Activated CD8-positive, alpha-beta memory T cell treated with anti-CD3 and anti-CD28 coated beads for 4 hours (primary cell): ENCODE data around the gene POLE4.

Source experiments
- DNase-seq, 2 donors: peaks; one replicate each; pipeline ENCODE4 v3.0.0-alpha.2; 2020; ENCODE audit warnings: low read depth in 2 of 2

The POLE4 gene

DNA sequence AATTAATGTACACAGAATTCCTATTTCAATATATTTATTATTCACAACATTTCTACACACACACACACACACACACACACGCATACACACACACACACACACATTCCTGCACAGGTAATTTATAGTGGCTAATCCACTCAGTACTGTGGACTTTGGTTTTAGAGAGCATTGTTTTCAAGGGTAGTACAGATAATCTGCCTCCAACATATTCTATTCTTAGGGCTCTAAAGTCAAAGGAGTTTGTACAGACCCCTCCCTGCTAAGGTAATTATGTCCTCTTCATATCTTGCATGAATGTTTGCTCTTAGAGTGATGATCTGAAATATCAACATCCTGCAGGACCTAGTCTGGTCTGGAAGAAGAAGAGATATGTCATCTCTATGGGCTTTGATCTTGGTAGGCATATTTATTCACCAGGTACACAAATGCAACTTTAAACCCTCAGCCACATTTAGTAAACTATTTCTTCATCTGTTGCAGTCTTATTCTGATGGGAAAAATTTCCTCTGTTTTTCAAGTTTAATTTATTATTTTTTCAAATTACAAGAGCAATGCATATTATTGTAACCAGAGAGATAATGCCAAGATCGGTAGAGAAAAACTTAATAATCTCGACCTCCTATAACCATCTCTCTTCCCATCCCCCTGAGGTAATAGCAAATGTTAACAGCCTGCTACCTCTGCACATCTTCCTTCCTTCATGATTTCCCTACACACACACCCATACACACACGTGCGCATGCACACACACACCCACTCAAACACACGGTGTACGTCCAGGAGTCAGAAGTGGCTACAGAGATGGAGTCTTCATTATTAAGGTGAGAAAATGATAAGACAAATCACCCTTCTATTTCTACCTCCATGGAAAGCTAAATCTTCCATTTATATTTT lies 18.3 kb upstream of the POLE4 start:
- no peak for DNase-seq

DNA sequence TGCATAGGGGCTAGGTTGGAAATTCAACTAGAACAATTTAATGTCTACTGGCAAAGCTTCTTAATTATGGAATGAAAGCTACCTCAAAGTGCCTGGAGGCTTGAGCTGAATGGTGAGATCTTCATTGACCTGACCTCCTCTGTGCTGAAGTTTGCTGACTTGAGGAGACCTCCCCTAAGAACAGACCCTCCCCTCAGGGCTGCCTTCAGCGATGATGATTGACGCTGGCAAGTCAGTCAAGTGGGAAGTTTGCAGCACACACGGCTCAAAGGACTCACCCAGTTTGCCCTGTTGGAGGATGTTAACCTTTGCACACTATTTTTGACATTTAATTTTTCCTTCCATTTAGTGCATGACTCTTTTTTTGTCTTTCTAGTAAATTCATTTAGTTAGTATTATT lies 17.2 kb upstream of the POLE4 start:
- DNase-seq: no peak

- no peak for DNase-seq
Measured at GRCh38 chr2:74942263-74942662, 16.2 kb upstream of the POLE4 start.

DNA sequence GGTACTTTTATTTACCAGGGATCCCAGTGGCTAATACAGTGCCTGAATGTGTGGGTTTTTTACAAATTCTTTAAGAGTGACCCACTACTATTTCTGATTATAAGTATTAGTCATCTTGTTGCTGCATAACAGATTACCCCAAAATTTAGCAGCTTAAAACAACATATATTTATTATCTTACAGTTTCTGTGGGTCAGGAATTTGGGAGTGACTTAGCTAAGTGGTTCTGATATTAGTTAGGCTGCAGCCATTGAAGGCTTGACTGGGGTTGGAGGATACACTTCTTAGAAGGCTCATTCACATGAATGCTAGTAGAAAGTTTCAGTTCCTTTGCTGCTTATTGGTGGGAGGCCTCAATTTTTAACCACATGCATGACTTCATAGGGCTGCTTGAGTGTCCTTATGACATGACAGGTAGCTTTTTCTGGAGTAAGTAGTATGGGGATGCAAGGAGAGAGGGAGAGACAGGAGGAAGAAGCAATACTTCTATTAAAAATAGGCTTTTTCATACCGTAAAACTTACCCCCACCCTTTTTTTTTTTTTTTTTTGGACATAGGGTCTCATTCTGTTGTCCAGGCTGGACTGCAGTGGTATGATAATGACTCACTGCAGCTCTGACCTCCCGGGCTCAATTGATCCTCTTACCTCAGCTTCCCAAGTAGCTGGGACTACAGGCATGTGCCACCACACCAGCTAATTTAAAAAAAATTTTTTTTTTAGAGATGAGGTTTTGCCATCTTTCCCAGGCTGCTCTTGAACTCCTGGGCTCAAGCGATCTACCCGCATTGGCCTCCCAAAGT lies 13.3 kb upstream of the POLE4 start:
- no peak for DNase-seq

DNA sequence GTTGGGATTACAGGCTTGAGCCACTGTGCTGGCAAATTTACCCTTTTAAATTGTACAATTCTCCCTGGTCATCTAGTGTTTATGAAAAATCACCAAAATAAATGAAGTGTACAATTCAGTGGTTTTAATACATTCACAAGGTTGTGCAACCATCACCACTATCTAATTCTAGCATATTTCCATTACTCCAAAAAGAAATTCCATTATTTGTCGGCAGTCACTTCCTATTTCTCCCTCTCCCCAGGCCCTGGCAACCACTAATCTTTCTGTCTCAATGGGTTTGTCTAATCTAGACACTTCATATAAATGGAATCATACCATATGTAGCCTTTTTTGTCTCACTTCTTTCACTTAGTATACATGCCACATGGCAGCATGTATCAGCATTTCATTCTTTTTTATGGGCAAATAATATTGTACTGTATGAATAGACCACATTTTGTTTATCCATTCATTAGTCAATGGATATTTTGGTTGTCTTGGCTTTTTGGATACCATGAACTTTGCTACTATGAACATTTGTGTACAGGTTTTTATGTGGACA lies 12.6 kb upstream of the POLE4 start:
- DNase-seq: no peak

GRCh38 chr2:74947703-74948102 lies 10.7 kb upstream of the POLE4 start:
- no peak for DNase-seq

DNA sequence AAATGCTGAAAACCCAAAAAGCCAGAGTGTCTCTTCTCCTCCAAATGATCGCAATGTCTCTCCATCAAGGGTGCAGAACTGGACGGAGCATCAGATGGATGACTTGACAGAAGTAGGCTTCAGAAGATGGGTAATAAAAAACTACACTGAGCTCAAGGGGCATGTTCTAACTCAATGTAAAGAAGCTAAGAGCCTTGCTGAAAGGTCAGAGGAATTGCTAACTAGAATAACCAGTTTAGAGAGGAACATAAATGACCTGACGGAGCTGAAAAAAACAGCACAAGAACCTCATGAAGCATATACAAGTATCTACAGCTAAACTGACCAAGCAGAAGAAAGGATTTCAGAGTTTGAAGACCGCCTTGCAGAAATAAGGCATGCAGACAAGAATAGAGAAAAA lies 9.7 kb upstream of the POLE4 start:
- DNase-seq: no peak

- no peak for DNase-seq
Measured at GRCh38 chr2:74951211-74951754, 7.2 kb upstream of the POLE4 start.

- no peak for DNase-seq
Measured at GRCh38 chr2:74952575-74952974, 5.9 kb upstream of the POLE4 start.

DNA sequence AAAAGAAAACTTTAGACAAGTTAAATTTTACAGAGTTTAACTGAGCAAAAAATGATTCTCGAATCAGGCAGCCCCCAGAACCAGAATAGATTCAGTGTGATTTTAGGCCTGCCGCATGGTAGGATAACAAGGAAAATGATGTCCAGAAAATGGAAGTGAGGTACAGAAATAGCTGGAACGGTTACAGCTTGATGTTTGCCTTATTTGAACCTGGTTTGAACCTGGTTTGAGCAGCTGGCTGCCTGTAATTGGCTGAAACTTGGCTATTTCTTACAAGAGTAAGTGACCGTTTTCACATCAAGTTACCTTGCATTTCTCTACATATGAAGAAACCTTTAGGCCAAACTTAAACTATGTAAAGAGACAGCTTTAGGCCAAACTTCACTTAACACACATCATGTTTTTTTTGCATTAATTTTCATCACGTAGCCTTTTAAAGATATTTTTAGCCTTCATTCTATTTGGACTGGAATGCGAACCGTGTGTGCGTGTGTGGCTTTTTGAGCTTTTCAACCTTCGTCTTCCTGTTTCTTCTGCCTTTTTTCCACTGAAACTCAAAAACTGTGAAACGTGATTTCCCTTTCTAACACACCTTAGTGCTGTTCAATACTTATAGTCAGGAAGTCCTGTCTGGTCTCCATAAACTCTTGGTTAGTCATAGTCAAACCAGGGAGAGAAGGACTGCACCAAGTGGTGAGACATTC lies 4.5 kb upstream of the POLE4 start:
- DNase-seq: no peak

DNA sequence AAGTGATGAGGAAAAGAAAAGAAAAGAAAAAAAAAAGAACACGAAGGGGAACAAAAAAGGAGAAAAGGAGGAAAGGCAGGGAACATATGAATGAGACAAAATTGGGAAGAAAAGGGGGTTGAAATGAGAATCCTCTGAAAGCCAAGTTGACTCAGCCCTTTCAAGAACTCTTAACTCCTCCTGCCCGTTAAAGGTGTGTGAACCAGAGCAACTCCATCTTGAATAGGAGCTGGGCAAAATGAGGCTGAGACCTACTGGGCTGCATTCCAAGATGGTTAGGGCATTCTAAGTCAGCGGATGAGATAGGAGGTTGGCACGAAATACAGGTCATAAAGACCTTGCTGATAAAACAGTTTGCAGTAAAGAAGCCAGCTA lies 4.0 kb upstream of the POLE4 start:
- no peak for DNase-seq

DNA sequence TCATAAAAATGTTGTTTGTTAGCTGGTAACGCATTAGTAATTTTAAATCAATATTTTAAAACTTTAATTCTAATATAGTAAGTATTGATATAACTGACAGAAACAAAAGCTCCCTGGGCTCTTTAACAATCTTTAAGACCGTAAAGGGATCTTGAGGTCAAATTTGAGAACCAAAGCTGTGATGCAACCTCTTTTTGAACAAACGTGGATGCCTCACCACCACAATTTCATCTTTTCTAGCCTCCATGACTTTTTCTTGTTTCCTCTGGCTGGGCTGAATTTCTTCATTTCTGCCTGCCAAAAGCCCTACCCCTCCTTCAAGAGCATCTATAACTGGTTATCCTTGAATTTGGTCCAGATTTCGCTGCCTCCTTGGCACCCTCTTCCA lies 563 bp upstream of the POLE4 start:
- DNase-seq: no peak

DNA sequence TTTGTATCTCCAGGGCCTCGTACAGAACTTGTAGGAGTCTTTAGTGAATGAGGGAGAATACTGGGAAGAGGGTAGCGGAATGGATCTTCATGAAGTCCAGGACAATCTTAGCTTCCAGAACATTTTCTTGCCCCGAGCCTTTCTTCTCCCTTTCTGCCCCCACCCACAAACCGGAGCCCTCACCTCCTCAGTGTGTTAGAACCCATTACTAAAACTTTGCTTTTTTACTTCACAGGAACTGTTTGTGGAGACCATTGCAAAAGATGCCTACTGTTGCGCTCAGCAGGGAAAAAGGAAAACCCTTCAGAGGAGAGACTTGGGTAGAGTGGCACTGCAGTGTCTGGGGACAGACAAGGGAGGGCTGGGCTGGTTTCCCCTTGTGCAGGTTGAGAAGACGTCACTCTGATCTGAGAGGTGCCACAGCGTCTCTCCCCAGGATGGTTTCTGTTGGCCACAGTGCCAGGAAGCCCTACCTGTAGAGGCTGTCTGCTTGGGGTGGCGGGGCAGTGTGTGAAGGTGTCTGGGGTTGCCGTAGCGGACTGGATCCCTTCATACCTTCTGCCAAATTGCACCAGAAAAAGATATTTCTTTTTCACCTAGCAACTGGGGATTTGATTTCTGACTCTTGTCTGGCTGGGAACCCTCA lies 786 bp downstream of the POLE4 start:
- peak in 1 of 2 donors; percentile 2 for DNase-seq

- DNase-seq: no peak
Measured at GRCh38 chr2:74966887-74967286, 8.4 kb downstream of the POLE4 start.

DNA sequence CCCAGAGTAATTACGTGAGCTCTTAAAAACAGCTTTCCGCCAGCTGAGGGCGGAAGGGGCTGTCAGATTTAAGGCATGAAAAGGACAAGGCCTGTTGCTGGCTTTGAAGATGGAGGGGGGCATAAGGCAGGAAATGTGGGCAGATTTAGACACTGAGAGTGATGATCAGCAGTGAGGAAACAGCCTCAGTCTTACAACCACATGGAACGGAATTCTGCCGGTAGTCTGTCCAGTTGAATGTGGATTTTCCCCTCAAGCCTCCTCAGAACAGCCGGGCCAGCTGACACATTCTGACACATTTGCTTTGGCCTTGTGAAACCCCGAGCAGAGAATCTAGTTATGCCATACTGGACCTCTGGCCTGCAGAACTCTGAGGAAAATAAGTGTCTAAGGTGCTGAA lies 16.6 kb downstream of the POLE4 start:
- no peak for DNase-seq

GRCh38 chr2:74979844-74980243 lies 21.4 kb downstream of the POLE4 start:
- DNase-seq: no peak

- no peak for DNase-seq
Measured at GRCh38 chr2:74982577-74982976, 24.1 kb downstream of the POLE4 start.

GRCh38 chr2:74983631-74984392 lies 25.4 kb downstream of the POLE4 start:
- no peak for DNase-seq

- no peak for DNase-seq
Measured at GRCh38 chr2:74984947-74985637, 26.6 kb downstream of the POLE4 start.

DNA sequence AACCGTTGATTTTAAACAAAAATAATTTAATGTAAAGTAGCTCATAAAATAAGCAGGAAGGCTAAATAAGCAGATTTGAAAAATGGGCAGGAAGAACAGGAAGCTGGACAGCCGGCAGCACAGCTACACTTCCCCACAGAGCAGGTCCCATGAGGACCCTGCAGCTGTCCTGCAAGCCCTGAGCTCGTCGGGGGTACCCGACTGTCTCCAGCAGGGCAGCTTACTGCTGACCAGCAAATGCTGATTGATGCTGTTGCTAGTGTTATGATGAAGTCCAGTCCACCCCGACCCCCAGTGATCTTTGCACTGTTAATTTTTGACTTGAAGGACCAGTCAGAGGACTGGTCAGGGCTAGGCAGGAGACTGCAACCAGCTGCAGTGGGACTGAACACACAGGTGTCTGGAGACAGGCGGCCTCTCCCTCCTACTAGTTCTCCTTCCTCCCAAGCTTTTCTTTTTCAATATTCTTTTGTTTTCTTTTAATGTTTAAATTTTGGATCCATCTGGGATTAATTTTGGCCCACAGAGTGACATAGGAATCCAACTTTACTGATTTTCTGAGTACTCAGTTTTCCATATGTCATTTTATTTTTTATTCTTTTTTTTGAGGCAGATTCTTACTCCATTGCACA lies 27.7 kb downstream of the POLE4 start:
- no peak for DNase-seq
